ENCODE measurements around the gene DDIT3.

Gene DDIT3

DNA sequence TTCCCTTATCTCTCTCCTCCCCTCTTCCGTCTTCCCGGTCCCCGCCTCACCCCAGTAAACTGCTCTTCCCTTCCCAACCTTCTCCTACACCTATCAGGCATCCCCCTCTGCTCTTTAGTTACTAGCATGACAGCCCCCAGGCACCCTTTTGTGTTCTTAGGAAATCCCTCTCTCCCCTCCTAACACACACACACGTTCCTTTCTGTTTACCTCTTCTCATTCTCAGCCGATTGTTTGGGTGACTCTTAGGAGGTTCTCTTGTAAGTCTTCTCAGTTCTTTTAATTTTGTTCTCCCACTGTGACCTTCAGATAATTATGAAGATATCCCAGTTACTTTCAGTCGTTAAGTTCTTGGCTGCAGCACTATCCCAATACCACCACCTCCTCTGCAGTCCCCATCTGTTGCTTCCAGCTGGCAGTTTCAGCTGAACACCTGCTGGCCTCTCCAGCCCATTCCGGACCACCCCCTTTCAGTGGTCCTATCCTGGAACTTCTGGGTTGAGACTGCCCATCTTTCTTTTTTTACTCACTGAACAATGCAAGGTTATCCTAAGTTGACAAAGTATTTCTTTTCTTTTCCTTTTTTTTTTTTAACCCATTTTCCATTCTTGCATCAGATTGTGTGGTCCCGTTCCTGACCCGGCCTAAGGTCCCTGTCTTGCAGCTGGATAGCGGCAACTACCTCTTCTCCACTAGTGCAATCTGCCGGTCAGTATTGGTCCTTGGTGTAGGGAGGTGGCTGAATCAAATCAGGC is 31.7 kb downstream of the DDIT3 start:
- no peak for DNase-seq (ENCODE audit: low read depth)
- TF ChIP-seq, protein P1, sequence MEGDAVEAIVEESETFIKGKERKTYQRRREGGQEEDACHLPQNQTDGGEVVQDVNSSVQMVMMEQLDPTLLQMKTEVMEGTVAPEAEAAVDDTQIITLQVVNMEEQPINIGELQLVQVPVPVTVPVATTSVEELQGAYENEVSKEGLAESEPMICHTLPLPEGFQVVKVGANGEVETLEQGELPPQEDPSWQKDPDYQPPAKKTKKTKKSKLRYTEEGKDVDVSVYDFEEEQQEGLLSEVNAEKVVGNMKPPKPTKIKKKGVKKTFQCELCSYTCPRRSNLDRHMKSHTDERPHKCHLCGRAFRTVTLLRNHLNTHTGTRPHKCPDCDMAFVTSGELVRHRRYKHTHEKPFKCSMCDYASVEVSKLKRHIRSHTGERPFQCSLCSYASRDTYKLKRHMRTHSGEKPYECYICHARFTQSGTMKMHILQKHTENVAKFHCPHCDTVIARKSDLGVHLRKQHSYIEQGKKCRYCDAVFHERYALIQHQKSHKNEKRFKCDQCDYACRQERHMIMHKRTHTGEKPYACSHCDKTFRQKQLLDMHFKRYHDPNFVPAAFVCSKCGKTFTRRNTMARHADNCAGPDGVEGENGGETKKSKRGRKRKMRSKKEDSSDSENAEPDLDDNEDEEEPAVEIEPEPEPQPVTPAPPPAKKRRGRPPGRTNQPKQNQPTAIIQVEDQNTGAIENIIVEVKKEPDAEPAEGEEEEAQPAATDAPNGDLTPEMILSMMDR (IDR thresholded peaks at IDR 0.05; ENCODE audit: insufficient read depth, low read depth, low read length, missing control alignments) = no peak
- H3K4me3 ChIP-seq (ENCODE audit: low read length) = peak overlapping the region; percentile 90

DNA sequence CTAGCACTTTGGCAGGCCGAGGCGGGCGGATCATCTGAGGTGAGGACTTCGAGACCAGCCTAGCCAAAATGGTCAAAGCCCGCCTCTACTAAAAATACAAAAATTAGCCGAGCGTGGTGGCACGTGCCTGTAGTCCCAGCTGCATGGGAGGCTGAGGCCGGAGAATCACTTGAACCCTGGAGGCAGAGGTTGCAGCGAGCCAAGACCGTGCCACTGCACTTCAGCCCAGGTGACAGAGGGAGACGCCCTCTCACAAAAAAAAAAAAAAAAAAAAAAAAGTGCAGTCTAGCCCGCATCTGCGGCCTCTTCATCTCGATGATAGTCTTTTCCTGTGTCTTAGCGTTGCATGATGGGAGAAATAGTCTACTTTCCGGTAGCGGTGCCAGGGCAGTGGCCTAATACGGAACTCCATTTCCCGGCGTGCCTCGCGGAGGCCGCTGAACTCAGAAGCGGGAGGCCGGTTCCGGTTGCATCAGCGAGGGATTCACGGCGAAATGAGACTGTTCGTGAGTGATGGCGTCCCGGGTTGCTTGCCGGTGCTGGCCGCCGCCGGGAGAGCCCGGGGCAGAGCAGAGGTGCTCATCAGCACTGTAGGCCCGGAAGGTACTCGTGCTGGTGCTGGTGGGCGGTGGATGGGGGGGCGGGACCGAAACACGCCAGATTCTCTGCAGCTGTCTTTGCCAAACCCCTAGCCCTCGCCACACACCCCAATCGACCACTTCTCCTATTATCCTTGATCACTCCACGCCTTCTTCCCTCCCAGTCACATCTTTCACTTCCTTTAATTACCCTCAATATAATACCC is 32.5 kb downstream of the DDIT3 start, which contains the start of gene MARS1:
MARS1 (plus strand) TSS at position 472 of the 805 bp plus-strand sequence; CDS start at position 495, 23 bp downstream.
- DNase-seq (ENCODE audit: low read depth) = peak; percentile 98
- H3K4me3 ChIP-seq (ENCODE audit: low read length) = peak within 1 kb of the TSS; percentile 90
- TF ChIP-seq, protein P1 (IDR thresholded peaks at IDR 0.05; ENCODE audit: insufficient read depth, low read depth, low read length, missing control alignments) = no peak

DNA sequence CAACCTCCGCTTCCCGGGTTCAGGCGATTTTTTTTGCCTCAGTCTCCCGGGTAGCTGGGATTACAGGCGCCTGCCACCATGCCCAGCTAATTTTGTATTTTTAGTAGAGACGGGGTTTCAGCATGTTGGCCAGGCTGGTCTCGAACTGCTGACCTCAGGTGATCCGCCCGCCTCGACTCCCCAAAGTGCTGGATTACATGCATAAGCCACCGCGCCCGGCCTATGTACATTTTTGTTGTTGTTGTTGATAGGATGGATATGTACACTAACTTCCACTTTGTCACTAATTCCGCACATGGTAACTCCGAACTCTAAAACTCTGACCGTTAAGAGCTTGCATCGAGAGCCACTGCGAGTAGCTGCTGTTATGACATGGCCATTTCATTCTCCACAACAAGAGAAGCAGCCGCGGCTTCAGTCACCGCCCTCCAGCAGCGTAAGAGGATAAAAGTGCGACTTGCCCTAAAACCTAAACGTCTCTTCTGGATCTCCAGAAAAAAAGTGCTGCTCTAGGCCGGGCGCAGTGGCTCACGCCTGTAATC is 33.2 kb downstream of the DDIT3 start:
- TF ChIP-seq, protein P1 (IDR thresholded peaks at IDR 0.05; ENCODE audit: insufficient read depth, low read depth, low read length, missing control alignments) = no peak
- H3K4me3 ChIP-seq (ENCODE audit: low read length) = peak overlapping the region; percentile 28
- no peak for DNase-seq (ENCODE audit: low read depth)

DNA sequence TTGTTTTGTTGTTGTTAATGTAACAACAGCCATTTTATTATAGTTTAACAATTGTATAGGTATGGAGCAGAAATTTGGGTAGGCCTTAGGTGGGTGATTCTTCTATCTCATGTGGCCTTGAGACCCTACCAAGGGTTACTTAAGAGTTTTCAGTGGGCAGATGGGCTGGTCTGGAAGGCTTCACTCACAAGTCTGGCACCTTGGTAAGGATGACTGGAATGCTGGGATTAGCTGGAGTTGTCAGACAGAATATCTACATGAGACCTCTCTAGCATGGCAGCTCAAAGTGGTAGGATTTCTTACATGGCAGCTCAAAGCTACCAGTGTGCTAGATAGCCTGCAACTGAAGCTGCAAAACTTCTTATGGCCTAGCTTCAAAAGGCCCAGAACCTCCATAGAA is 34.6 kb downstream of the DDIT3 start:
- no peak for DNase-seq (ENCODE audit: low read depth)
- TF ChIP-seq, protein P1 (IDR thresholded peaks at IDR 0.05; ENCODE audit: insufficient read depth, low read depth, low read length, missing control alignments) = no peak
- H3K4me3 ChIP-seq (ENCODE audit: low read length) = no peak overlapping the region

DNA sequence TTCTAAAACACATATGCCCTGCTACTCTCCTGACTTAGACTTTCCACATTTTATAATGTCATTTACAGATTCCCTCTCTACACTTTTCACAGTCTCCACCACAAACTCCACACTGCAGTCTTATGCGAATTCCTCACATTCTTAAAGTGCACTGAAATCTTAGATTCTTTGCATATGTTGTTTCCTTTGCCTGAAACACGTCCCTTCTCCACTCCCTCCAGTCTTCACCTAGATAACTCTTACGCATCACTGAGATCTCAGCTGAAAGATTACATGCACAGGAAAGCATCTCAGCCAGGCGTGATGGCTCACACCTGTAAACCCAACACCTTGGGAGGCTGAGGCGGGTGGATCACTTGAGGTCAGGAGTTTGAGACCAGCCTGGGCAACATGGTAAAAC is 36.8 kb downstream of the DDIT3 start:
- no peak overlapping the region for H3K4me3 ChIP-seq (ENCODE audit: low read length)
- DNase-seq (ENCODE audit: low read depth) = no peak
- TF ChIP-seq, protein P1 (IDR thresholded peaks at IDR 0.05; ENCODE audit: insufficient read depth, low read depth, low read length, missing control alignments) = no peak

DNA sequence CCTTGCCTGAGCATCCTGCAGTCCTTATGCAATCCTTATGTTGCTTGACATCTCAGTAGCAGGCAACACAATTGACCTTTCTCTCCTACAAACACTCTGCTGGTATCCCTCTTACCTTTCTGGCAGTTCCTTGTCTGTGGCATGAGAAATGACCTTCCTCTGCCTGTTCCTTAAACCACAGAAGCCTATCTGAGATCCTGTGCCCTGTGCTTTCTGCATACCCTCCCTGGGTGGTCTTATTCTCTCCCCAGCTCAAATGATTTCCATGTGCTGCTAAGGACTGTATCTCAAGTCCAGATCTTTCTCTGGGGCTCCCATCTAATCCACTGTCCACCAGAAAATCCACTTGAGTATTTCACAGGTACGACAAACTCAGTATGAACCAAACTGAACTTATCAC is 38.6 kb downstream of the DDIT3 start:
- H3K4me3 ChIP-seq (ENCODE audit: low read length) = no peak overlapping the region
- DNase-seq (ENCODE audit: low read depth) = no peak
- TF ChIP-seq, protein P1 (IDR thresholded peaks at IDR 0.05; ENCODE audit: insufficient read depth, low read depth, low read length, missing control alignments) = no peak
